CD4-positive, alpha-beta memory T cell (primary cell): ENCODE measurements around the gene PANX2. TPM values are rescaled to one million over a fixed set of nuclear protein-coding genes. Genes with fewer than 3 reads are reported as not detected.

ENCODE experiments used
- CTCF ChIA-PET: fragments of 350-600 bp; sonication (Branson Sonifier 250); formaldehyde crosslinking; loops from one replicate; lab custom pipeline; 2021; ENCODE audit warnings: inconsistent platforms; ENCODE audit not compliant: partially characterized antibody; lab: Charles Lee
- POLR2A ChIA-PET: fragments of 350-600 bp; sonication (Branson Sonifier 250); formaldehyde crosslinking; loops from one replicate; lab custom pipeline; 2021; ENCODE audit not compliant: partially characterized antibody; lab: Charles Lee
- DNase-seq, 5 donors: peaks; one replicate each; pipeline versions ENCODE4 v3.0.0 to v3.0.0-alpha.2; 2020 to 2022; ENCODE audit warnings: mixed read lengths in 1 of 5
- H3K27ac ChIP-seq: one replicate; pipeline ENCODE4 v1.7.0; 2013; ENCODE audit warnings: low read depth, low read length
- H3K27me3 ChIP-seq: 2 replicates; pipeline ENCODE4 v1.7.0; 2013; ENCODE audit warnings: mild to moderate bottlenecking, low read length, moderate library complexity; ENCODE audit not compliant: insufficient read depth
- H3K36me3 ChIP-seq: 2 replicates; pipeline ENCODE4 v1.7.0; 2013; ENCODE audit warnings: mild to moderate bottlenecking, low read length, moderate library complexity; ENCODE audit not compliant: insufficient read depth
- H3K4me1 ChIP-seq: 2 replicates; pipeline ENCODE4 v1.7.0; 2013; ENCODE audit warnings: mild to moderate bottlenecking, low read length, moderate library complexity; ENCODE audit not compliant: insufficient read depth
- H3K4me3 ChIP-seq, 2 donors: one replicate each; pipeline ENCODE4 v1.7.0; 2013; ENCODE audit warnings: low read length in 2 of 2, mild to moderate bottlenecking in 1 of 2
- H3K9me3 ChIP-seq, 2 donors: one replicate each; pipeline ENCODE4 v1.7.0; 2013; ENCODE audit warnings: low read length in 2 of 2, control low read depth in 1 of 2; ENCODE audit not compliant: control insufficient read depth in 1 of 2
- H3K27ac Mint-ChIP-seq, 7 donors: one replicate each; pipeline ENCODE4 v1.8.0; 2020 to 2021; ENCODE audit warnings: mixed read lengths in 7 of 7, mild to moderate bottlenecking in 6 of 7, inconsistent platforms in 3 of 7, moderate library complexity in 3 of 7
- H3K27me3 Mint-ChIP-seq, 2 donors: one replicate each; pipeline ENCODE4 v1.8.0; 2020 to 2021; ENCODE audit warnings: mixed read lengths in 2 of 2
- H3K36me3 Mint-ChIP-seq, 2 donors: one replicate each; pipeline ENCODE4 v1.8.0; 2020 to 2021; ENCODE audit warnings: mixed read lengths in 2 of 2, inconsistent platforms in 1 of 2, mild to moderate bottlenecking in 1 of 2
- H3K4me1 Mint-ChIP-seq, 4 donors: one replicate each; pipeline ENCODE4 v1.8.0; 2020 to 2021; ENCODE audit warnings: mixed read lengths in 4 of 4, mild to moderate bottlenecking in 1 of 4
- H3K4me3 Mint-ChIP-seq, 8 donors: one replicate each; pipeline ENCODE4 v1.8.0; 2020 to 2021; ENCODE audit warnings: mixed read lengths in 8 of 8, mild to moderate bottlenecking in 7 of 8, moderate library complexity in 6 of 8, inconsistent platforms in 3 of 8
- H3K9me3 Mint-ChIP-seq, 8 donors: one replicate each; pipeline ENCODE4 v1.8.0; 2020 to 2021; ENCODE audit warnings: mixed read lengths in 8 of 8, mild to moderate bottlenecking in 5 of 8, inconsistent platforms in 3 of 8, moderate library complexity in 1 of 8
- intact Hi-C: fragments of 100-400 bp; cut with micrococcal nuclease; formaldehyde crosslinking; loops from one replicate; pipeline ENCODE4 v1.15.1; 2023
- polyA plus RNA-seq, 2 donors: library from polyadenylated mRNA; unstranded; fragments of 300-500 nt; fragmentation: Illumina TruSeq; gene quantifications; one replicate each; pipeline ENCODE4 v1.2.3, GENCODE V29; 2021
- total RNA-seq, 2 experiments: library from RNA; stranded (reverse); gene quantifications; one replicate each; pipeline ENCODE4 v1.2.3, GENCODE V29; 2021

Gene PANX2
- total and polyA plus RNA-seq, 4 experiments from 2014 or later, result not detected

GRCh38 chr22:50226875-50227165, 56.3 kb downstream of the PANX2 start:
- no peaks in the 10 kb centered on the region for H3K4me1 ChIP-seq
- CTCF ChIA-PET, result interaction anchor here (1.4 kb wide), 1 partner anchor 14 kb away, joined by 3 read pairs; no protein-coding TSS in a partner anchor
- no peak overlapping the region for H3K27ac ChIP-seq
- POLR2A ChIA-PET, result no interaction called here
- peaks cover 0 to 6% (median 1%) of the 10 kb centered on the region in 4 donors for H3K4me1 Mint-ChIP-seq
- peaks cover 0 to 3% (median 0%) of the 10 kb centered on the region in 8 donors for H3K9me3 Mint-ChIP-seq
- H3K9me3 ChIP-seq, result no peaks in the 10 kb centered on the region
- H3K36me3 ChIP-seq, result peaks cover 44% of the 10 kb centered on the region
- intact Hi-C loops, result no loop called here
- H3K27me3 ChIP-seq, result no peaks in the 10 kb centered on the region
- H3K4me3 Mint-ChIP-seq, result no peak overlapping the region
- H3K27ac Mint-ChIP-seq, result no peak overlapping the region
- H3K4me3 ChIP-seq, result no peak overlapping the region
- DNase-seq, result no peak
- H3K27me3 Mint-ChIP-seq, result no peaks in the 10 kb centered on the region
- H3K36me3 Mint-ChIP-seq, result peaks cover 15 to 49% of the 10 kb centered on the region in 2 donors

- H3K27me3 ChIP-seq, result no peaks in the 10 kb centered on the region
- H3K36me3 ChIP-seq, result peaks cover 40% of the 10 kb centered on the region
- H3K4me1 Mint-ChIP-seq, result peaks cover 0 to 6% (median 1%) of the 10 kb centered on the region in 4 donors
- no peak overlapping the region for H3K27ac Mint-ChIP-seq
- no peaks in the 10 kb centered on the region for H3K27me3 Mint-ChIP-seq
- H3K4me1 ChIP-seq, result no peaks in the 10 kb centered on the region
- no peaks in the 10 kb centered on the region for H3K9me3 ChIP-seq
- H3K4me3 ChIP-seq, result no peak overlapping the region
- ChIA-PET POLR2A (interaction anchor here (0.8 kb wide), 1 partner anchor 9 kb away, joined by 3 read pairs; no protein-coding TSS in a partner anchor), CTCF (interaction anchor here (0.6 kb wide), 1 partner anchor 270 kb away, joined by 3 read pairs; no protein-coding TSS in a partner anchor)
- peaks cover 0 to 3% (median 0%) of the 10 kb centered on the region in 8 donors for H3K9me3 Mint-ChIP-seq
- H3K36me3 Mint-ChIP-seq, result peaks cover 16 to 41% of the 10 kb centered on the region in 2 donors
- peak in 1 of 5 donors; percentile 18 for DNase-seq
- intact Hi-C loops, result no loop called here
- H3K27ac ChIP-seq, result no peak overlapping the region
- H3K4me3 Mint-ChIP-seq, result no peak overlapping the region
Measured at GRCh38 chr22:50227579-50228215, 57.2 kb downstream of the PANX2 start.

- intact Hi-C loops, result no loop called here
- H3K9me3 ChIP-seq, result no peaks in the 10 kb centered on the region
- H3K4me1 Mint-ChIP-seq, result peaks cover 0 to 6% (median 1%) of the 10 kb centered on the region in 4 donors
- peaks cover 0 to 1% (median 0%) of the 10 kb centered on the region in 8 donors for H3K9me3 Mint-ChIP-seq
- peaks cover 12 to 41% of the 10 kb centered on the region in 2 donors for H3K36me3 Mint-ChIP-seq
- H3K4me3 Mint-ChIP-seq, result no peak overlapping the region
- H3K27ac ChIP-seq, result no peak overlapping the region
- no peaks in the 10 kb centered on the region for H3K4me1 ChIP-seq
- peaks cover 41% of the 10 kb centered on the region for H3K36me3 ChIP-seq
- no peaks in the 10 kb centered on the region for H3K27me3 ChIP-seq
- no peak overlapping the region for H3K27ac Mint-ChIP-seq
- no peak overlapping the region for H3K4me3 ChIP-seq
- no peaks in the 10 kb centered on the region for H3K27me3 Mint-ChIP-seq
- ChIA-PET POLR2A (interaction anchor here (0.8 kb wide), 1 partner anchor 9 kb away, joined by 3 read pairs; no protein-coding TSS in a partner anchor), CTCF (interaction anchor here (0.6 to 1.4 kb wide), 2 partner anchors 12 to 269 kb away, joined by 3 read pairs; no protein-coding TSS in a partner anchor)
- peak in 1 of 5 donors; percentile 13 for DNase-seq
Measured at GRCh38 chr22:50228366-50228765, 57.8 kb downstream of the PANX2 start.

GRCh38 chr22:50229370-50229769, 58.8 kb downstream of the PANX2 start:
- DNase-seq, result peak in 1 of 5 donors; percentile 15
- Mint-ChIP-seq H3K4me3 (no peak overlapping the region), H3K4me1 (peaks cover 0 to 8% (median 6%) of the 10 kb centered on the region in 4 donors), H3K27ac (no peak overlapping the region), H3K9me3 (peaks cover 0 to 1% (median 0%) of the 10 kb centered on the region in 8 donors), H3K36me3 (peaks cover 12 to 39% of the 10 kb centered on the region in 2 donors), H3K27me3 (no peaks in the 10 kb centered on the region)
- no peaks in the 10 kb centered on the region for H3K27me3 ChIP-seq
- peaks cover 35% of the 10 kb centered on the region for H3K36me3 ChIP-seq
- H3K4me1 ChIP-seq, result no peaks in the 10 kb centered on the region
- intact Hi-C loops, result no loop called here
- no peak overlapping the region for H3K4me3 ChIP-seq
- H3K9me3 ChIP-seq, result no peaks in the 10 kb centered on the region
- ChIA-PET CTCF (interaction anchor here (1.4 kb wide), 1 partner anchor 11 kb away, joined by 3 read pairs; no protein-coding TSS in a partner anchor), POLR2A (no interaction called here)
- H3K27ac ChIP-seq, result no peak overlapping the region

Other genes starting within 250 kb of the PANX2 start
- 10 to 100 TPM; 58.8 to 62.3 TPM for gene PIM3, start 210.0 kb upstream of the PANX2 start, total RNA-seq
- 10 to 100 TPM; 48.1 to 49.7 TPM for gene PIM3, start 210.0 kb upstream of the PANX2 start, polyA plus RNA-seq
- not detected for gene IL17REL, start 158.0 kb upstream of the PANX2 start, total RNA-seq
- not detected for gene IL17REL, start 158.0 kb upstream of the PANX2 start, polyA plus RNA-seq
- gene TTLL8, start 112.4 kb upstream of the PANX2 start, total RNA-seq, result not detected
- not detected for gene TTLL8, start 112.4 kb upstream of the PANX2 start, polyA plus RNA-seq
- gene MLC1, start 85.3 kb upstream of the PANX2 start, total RNA-seq, result not detected
- gene MLC1, start 85.3 kb upstream of the PANX2 start, polyA plus RNA-seq, result under 1 TPM in 1 of 2 donors, not detected in 1; 0.28 TPM
- gene MOV10L1, start 80.7 kb upstream of the PANX2 start, total RNA-seq, result not detected
- not detected for gene MOV10L1, start 80.7 kb upstream of the PANX2 start, polyA plus RNA-seq
- 100 to 1,000 TPM; 124 to 126 TPM for gene TRABD, start 15.2 kb downstream of the PANX2 start, total RNA-seq
- 10 to 100 TPM; 51.5 to 61.4 TPM for gene TRABD, start 15.2 kb downstream of the PANX2 start, polyA plus RNA-seq
- 10 to 100 TPM; 33.8 to 34.8 TPM for gene SELENOO, start 30.3 kb downstream of the PANX2 start, total RNA-seq
- 1 to 10 TPM; 2.0 to 6.6 TPM for gene SELENOO, start 30.3 kb downstream of the PANX2 start, polyA plus RNA-seq
- 100 to 1,000 TPM; 132 to 133 TPM for gene TUBGCP6, start 74.3 kb downstream of the PANX2 start, total RNA-seq
- gene TUBGCP6, start 74.3 kb downstream of the PANX2 start, polyA plus RNA-seq, result 10 to 100 TPM; 16.5 to 20.5 TPM
- 100 to 1,000 TPM; 141 to 151 TPM for gene HDAC10, start 80.5 kb downstream of the PANX2 start, total RNA-seq
- 1 to 10 TPM; 3.8 to 6.8 TPM for gene HDAC10, start 80.5 kb downstream of the PANX2 start, polyA plus RNA-seq
- gene MAPK12, start 91.0 kb downstream of the PANX2 start, total RNA-seq, result 1 to 10 TPM; 2.9 TPM
- gene MAPK12, start 91.0 kb downstream of the PANX2 start, polyA plus RNA-seq, result under 1 TPM in 1 of 2 donors, not detected in 1; 0.05 TPM
- gene MAPK11, start 99.6 kb downstream of the PANX2 start, total RNA-seq, result 1 to 10 TPM; 1.6 to 1.7 TPM
- under 1 TPM; 0.10 to 0.54 TPM for gene MAPK11, start 99.6 kb downstream of the PANX2 start, polyA plus RNA-seq
- gene PLXNB2, start 136.9 kb downstream of the PANX2 start, total RNA-seq, result 1 to 10 TPM; 2.8 to 4.6 TPM
- gene PLXNB2, start 136.9 kb downstream of the PANX2 start, polyA plus RNA-seq, result under 1 TPM in 1 of 2 donors, not detected in 1; 0.40 TPM
- gene DENND6B, start 156.3 kb downstream of the PANX2 start, total RNA-seq, result 1 to 10 TPM; 1.5 to 2.4 TPM
- under 1 TPM; 0.22 to 0.36 TPM for gene DENND6B, start 156.3 kb downstream of the PANX2 start, polyA plus RNA-seq
- 10 to 100 TPM; 80.1 to 91.2 TPM for gene PPP6R2, start 172.6 kb downstream of the PANX2 start, total RNA-seq
- 10 to 100 TPM; 13.3 to 27.7 TPM for gene PPP6R2, start 172.6 kb downstream of the PANX2 start, polyA plus RNA-seq